ENCODE data around the gene EP400.

EP400 gene

GRCh38 chr12:132018193-132018916 lies 68.6 kb downstream of the EP400 start:
- no peaks in the 10 kb centered on the region for H3K4me1 ChIP-seq (ENCODE audit: control insufficient read depth, insufficient read depth, low read length)
- ChIA-PET CTCF (no interaction called here), POLR2A (no interaction called here)
- H3K27ac ChIP-seq (ENCODE audit: extremely low read depth, low read depth, low read length), result no peak overlapping the region
- no peaks in the 10 kb centered on the region for H3K9me3 ChIP-seq (ENCODE audit: control insufficient read depth, insufficient read depth, low read depth, low read length)
- TF ChIP-seq KLF1 (tag by site-specific recombination; IDR thresholded peaks at IDR 0.05) (peak; percentile 41), GLIS1 (tag by site-specific recombination; IDR thresholded peaks at IDR 0.05) (no peak), GLIS2 (tag by site-specific recombination; IDR thresholded peaks at IDR 0.05) (peak; percentile 20; the same call in 1 of the 2 replicates), TSHZ1 (tag by site-specific recombination; IDR thresholded peaks at IDR 0.05; ENCODE audit: borderline replicate concordance) (0 out of 2 replicates have a peak, but pooled peaks have one; percentile 17), ZBTB21 (tag by site-specific recombination; IDR thresholded peaks at IDR 0.05) (0 out of 2 replicates have a peak, but pooled peaks have one; percentile 32), KLF17 (tag by site-specific recombination; IDR thresholded peaks at IDR 0.05) (peak; percentile 63; the same call in 1 of the 2 replicates), SALL2 (tag by site-specific recombination; IDR thresholded peaks at IDR 0.05; ENCODE audit: borderline replicate concordance) (no peak), ATF2 (tag by site-specific recombination; IDR thresholded peaks at IDR 0.05; ENCODE audit: low read depth) (peak; percentile 69; the same call in 1 of the 2 replicates), SCRT2 (tag by site-specific recombination; IDR thresholded peaks at IDR 0.05) (0 out of 2 replicates have a peak, but pooled peaks have one; percentile 12), ZSCAN30 (tag by site-specific recombination; IDR thresholded peaks at IDR 0.05) (no peak), ZNF521 (tag by site-specific recombination; IDR thresholded peaks at IDR 0.05) (no peak), ZNF629 (tag by site-specific recombination; IDR thresholded peaks at IDR 0.05) (peak; percentile 88), ZFHX2 (tag by site-specific recombination; conservative IDR thresholded peaks at IDR 0.05) (0 out of 2 replicates have a peak, but pooled peaks have one; percentile 7)
- H3K4me3 ChIP-seq (ENCODE audit: low read depth, low read length), result no peak overlapping the region
- H3K36me3 ChIP-seq (ENCODE audit: control insufficient read depth in 2 of 2, insufficient read depth in 1 of 2, low read length in 2 of 2), result peaks cover 15 to 88% of the 10 kb centered on the region in 2 experiments; a peak in 2 of 3 replicates

- POLR2A ChIA-PET, result no interaction called here
- peaks cover 15 to 88% of the 10 kb centered on the region in 2 experiments; a peak in 2 of 3 replicates for H3K36me3 ChIP-seq (ENCODE audit: control insufficient read depth in 2 of 2, insufficient read depth in 1 of 2, low read length in 2 of 2)
- TF ChIP-seq ZNF350 (tag by site-specific recombination; IDR thresholded peaks at IDR 0.05), result no peak
- TF ChIP-seq ZNF785 (tag by site-specific recombination; IDR thresholded peaks at IDR 0.05), result no peak
- H3K9me3 ChIP-seq (ENCODE audit: control insufficient read depth, insufficient read depth, low read depth, low read length), result no peaks in the 10 kb centered on the region
- no peaks in the 10 kb centered on the region for H3K4me1 ChIP-seq (ENCODE audit: control insufficient read depth, insufficient read depth, low read length)
- no peak overlapping the region for H3K27ac ChIP-seq (ENCODE audit: extremely low read depth, low read depth, low read length)
- no peak overlapping the region for H3K4me3 ChIP-seq (ENCODE audit: low read depth, low read length)
- CTCF ChIA-PET, result interaction anchor here (1.0 kb wide), 1 partner anchor 27 kb away, joined by 3 read pairs; no protein-coding TSS in a partner anchor
Observed at GRCh38 chr12:132019891-132020290, 70.1 kb downstream of the EP400 start.
